BE2C (cell line): ENCODE data around the gene ROBO1.

Experiments
- DNase-seq: peaks from one replicate; pipeline ENCODE4 v3.0.0-alpha.2; 2020
- H3K27me3 ChIP-seq: fragments of 250-450 bp; sonication (Bioruptor Pico); 2 replicates; pipeline ENCODE4 v1.5.1; 2020; ENCODE audit warnings: mild to moderate bottlenecking
- H3K36me3 ChIP-seq: fragments of 250-450 bp; sonication (Bioruptor Pico); 2 replicates; pipeline ENCODE4 v1.5.1; 2020; ENCODE audit warnings: mild to moderate bottlenecking
- H3K4me1 ChIP-seq: fragments of 250-450 bp; sonication (Bioruptor Pico); 2 replicates; pipeline ENCODE4 v1.5.1; 2020
- H3K4me3 ChIP-seq: 2 replicates; pipeline ENCODE4 v1.5.1; 2011; ENCODE audit warnings: low read depth, low read length
- H3K9me3 ChIP-seq: fragments of 250-450 bp; sonication (Bioruptor Pico); 2 replicates; pipeline ENCODE4 v1.5.1; 2020
- TF ChIP-seq, protein P1 (sequence below): IDR thresholded peaks from 2 replicates; pipeline ENCODE4 v1.5.1; 2012; ENCODE audit warnings: mild to moderate bottlenecking, low read depth, low read length

ROBO1 gene

DNA sequence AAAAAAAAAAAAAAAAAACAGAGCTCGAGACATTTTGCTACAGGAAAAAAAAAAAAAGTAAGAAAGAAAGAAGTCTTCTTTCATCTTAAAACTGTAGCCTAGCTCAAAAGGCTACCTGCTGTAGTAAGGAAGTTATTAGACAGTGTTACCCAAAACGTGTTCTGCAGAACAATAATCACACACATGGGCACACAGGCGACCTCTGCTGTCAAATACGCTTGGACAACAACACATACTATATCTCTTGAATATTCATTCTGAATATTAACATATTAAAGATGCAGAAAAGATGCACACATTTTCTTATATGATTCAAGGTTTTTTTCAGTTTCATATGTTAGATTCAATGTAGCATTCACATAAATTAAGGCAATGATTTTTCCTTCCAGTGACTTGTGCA is 215.8 kb downstream of the ROBO1 start:
- Histone ChIP-seq H3K4me3 (no peak overlapping the region), H3K4me1 (no peaks in the 10 kb centered on the region), H3K27me3 (no peaks in the 10 kb centered on the region), H3K9me3 (no peaks in the 10 kb centered on the region), H3K36me3 (no peaks in the 10 kb centered on the region)
- DNase-seq: no peak
- TF ChIP-seq, protein P1, sequence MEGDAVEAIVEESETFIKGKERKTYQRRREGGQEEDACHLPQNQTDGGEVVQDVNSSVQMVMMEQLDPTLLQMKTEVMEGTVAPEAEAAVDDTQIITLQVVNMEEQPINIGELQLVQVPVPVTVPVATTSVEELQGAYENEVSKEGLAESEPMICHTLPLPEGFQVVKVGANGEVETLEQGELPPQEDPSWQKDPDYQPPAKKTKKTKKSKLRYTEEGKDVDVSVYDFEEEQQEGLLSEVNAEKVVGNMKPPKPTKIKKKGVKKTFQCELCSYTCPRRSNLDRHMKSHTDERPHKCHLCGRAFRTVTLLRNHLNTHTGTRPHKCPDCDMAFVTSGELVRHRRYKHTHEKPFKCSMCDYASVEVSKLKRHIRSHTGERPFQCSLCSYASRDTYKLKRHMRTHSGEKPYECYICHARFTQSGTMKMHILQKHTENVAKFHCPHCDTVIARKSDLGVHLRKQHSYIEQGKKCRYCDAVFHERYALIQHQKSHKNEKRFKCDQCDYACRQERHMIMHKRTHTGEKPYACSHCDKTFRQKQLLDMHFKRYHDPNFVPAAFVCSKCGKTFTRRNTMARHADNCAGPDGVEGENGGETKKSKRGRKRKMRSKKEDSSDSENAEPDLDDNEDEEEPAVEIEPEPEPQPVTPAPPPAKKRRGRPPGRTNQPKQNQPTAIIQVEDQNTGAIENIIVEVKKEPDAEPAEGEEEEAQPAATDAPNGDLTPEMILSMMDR: no peak

DNA sequence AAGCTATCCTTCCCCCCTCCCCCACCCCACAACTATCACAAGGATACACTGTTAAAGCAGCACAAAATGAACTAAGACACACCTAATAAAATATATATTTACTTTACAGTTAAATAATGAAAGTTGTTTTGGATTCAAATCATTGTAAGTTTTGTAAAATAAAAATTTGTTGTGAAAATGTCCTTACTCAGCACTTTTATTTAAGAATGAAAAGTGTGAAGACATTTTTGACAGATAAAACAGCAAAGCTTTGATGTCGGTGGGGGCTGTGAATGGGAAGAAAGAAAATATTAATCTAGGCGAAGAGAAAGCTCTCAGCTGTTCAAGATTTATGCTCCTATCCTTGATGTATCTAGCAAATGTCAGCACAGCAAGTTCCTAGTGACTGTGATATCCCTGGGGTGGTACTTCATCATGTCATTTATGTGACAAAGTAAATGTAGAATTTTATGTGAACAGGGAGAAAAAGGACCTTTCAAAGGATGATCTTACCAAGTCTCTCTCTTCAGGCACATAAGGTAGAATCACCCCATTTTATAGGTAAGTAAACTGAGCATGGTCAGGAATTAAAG is 216.4 kb downstream of the ROBO1 start:
- H3K4me1 ChIP-seq: no peaks in the 10 kb centered on the region
- no peaks in the 10 kb centered on the region for H3K27me3 ChIP-seq
- H3K9me3 ChIP-seq: no peaks in the 10 kb centered on the region
- H3K36me3 ChIP-seq: no peaks in the 10 kb centered on the region
- TF ChIP-seq, protein P1: no peak
- no peak for DNase-seq
- no peak overlapping the region for H3K4me3 ChIP-seq

DNA sequence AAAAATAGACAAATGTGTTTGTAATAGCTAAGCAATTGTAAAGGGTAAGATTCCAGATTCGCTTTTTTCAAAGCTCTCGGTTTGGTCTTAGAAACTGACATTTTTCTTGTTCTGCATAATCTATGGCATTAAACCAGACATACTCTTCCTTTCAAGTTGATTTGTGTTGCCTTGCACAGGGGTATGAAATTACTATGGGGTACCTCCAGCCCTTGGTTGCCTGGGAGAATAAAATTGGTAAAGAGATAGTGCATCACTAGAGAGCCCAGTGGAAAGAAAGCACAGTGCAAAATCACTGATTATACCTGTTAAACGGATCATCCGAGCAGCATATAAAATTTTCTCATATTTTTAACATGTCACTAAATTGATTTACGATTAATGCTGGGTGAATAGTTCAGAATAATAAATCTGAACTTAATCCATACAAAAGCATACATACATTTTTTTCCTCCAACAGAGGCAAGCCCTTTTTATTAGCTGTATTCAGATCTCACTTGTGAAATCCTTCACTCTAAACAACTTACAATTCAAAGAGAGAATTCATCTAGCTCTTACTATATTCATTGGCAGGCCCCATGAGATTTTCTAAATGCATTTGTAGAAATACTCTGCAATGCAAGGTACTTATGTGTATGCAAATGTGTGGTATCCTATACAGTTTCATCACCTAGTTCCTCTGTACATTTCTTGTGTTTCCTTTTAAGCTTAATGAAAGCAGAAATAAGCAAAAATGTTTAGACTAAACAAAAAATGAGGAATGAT is 224.4 kb downstream of the ROBO1 start:
- no peak for DNase-seq
- Histone ChIP-seq H3K4me3 (no peak overlapping the region), H3K4me1 (peaks cover 3% of the 10 kb centered on the region), H3K9me3 (no peaks in the 10 kb centered on the region), H3K36me3 (no peaks in the 10 kb centered on the region), H3K27me3 (no peaks in the 10 kb centered on the region)
- TF ChIP-seq, protein P1: no peak

DNA sequence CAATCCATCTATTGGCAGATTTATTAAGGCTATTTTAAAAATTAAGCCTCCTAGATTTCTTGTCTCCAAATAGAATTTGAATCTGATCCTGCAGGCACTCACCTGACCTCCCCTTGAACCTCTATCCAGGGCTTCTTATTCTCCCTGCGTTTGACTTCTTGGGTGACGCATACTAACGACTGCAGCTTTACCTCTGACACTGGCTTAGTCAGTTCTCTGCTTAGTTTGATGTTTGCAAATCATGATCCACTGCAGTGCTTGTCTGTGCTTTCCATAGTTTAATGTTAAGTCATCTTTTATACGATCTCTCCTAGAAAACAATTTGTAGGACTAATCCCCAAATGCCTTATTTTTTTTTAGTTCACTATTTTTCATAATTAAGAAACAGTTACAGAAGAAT is 233.1 kb downstream of the ROBO1 start:
- TF ChIP-seq, protein P1: no peak
- Histone ChIP-seq H3K27me3 (no peaks in the 10 kb centered on the region), H3K36me3 (no peaks in the 10 kb centered on the region), H3K9me3 (no peaks in the 10 kb centered on the region), H3K4me1 (no peaks in the 10 kb centered on the region), H3K4me3 (no peak overlapping the region)
- no peak for DNase-seq

DNA sequence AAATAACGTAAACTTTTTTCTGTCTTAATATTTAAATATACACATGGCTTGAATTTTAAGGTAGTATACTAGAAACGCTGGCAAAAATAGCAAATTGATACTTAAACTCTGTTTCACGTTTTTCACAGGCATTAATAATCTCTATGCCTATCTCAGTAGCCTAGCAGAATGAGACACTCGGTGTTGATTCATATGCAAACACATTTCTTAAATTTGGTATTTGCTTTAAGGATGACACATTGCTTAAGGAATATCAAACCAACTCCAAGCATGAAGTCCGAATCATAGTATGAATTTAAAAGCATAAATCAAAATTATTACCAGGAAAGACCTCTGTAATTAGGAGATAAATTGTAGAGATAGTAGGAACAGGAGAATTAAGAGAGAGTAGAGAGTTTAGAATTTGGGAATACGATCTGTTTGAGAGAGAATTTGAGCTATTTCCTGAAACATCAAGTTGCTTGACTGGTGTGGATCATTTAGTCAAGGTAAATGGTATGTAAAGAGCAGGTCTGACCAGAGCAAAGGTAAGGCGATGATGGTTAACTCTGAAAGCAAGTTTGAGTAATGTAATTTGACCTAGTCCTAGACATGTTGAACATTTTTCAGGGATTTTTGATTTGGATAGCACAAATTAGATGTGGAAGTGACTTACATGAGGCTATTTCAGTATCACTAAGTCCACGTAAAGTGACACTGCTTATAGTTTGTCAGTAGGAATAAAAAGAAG is 236.1 kb downstream of the ROBO1 start:
- no peak overlapping the region for H3K4me3 ChIP-seq
- TF ChIP-seq, protein P1: no peak
- no peak for DNase-seq
- H3K36me3 ChIP-seq: no peaks in the 10 kb centered on the region
- no peaks in the 10 kb centered on the region for H3K4me1 ChIP-seq
- H3K9me3 ChIP-seq: no peaks in the 10 kb centered on the region
- no peaks in the 10 kb centered on the region for H3K27me3 ChIP-seq
